Activated T-helper 1 cell treated with anti-CD3 and anti-CD28 coated beads, Interleukin-12 subunit alpha, Interleukin-12 subunit beta, Interleukin-2, Interleukin-4 antibody, amounts not matched to agents 30 ng/mL and 10 ng/mL and 1 ng/mL, durations not matched to agents 14 hours and 24 hours and 36 hours (primary cell): Measurements from ENCODE around the gene SLC35C1. TPM values are rescaled to one million over a fixed set of nuclear protein-coding genes. Genes with fewer than 3 reads are reported as not detected.

Experiments used
- DNase-seq: peaks from one replicate; pipeline ENCODE4 v3.0.0; 2021; ENCODE audit warnings: low spot score
- H3K27ac Mint-ChIP-seq: one replicate; pipeline ENCODE4 v1.8.0; 2021; ENCODE audit warnings: mild to moderate bottlenecking, mixed read lengths
- H3K27me3 Mint-ChIP-seq: one replicate; pipeline ENCODE4 v1.8.0; 2022; ENCODE audit warnings: mild to moderate bottlenecking, moderate library complexity, mixed read lengths; ENCODE audit not compliant: insufficient read depth
- H3K36me3 Mint-ChIP-seq: one replicate; pipeline ENCODE4 v1.8.0; 2021; ENCODE audit warnings: low read depth, mixed read lengths
- H3K4me1 Mint-ChIP-seq: one replicate; pipeline ENCODE4 v1.8.0; 2021; ENCODE audit warnings: low read depth, mixed read lengths
- H3K4me3 Mint-ChIP-seq: one replicate; pipeline ENCODE4 v1.8.0; 2021; ENCODE audit warnings: mild to moderate bottlenecking, moderate library complexity, mixed read lengths
- H3K9me3 Mint-ChIP-seq: one replicate; pipeline ENCODE4 v1.8.0; 2021; ENCODE audit warnings: mixed read lengths
- intact Hi-C: fragments of 100-400 bp; cut with micrococcal nuclease; formaldehyde crosslinking; loops from one replicate; pipeline ENCODE4 v1.15.1; 2024
- total RNA-seq: library from RNA; stranded (reverse); gene quantifications from 2 replicates; pipeline ENCODE4 v1.2.3, GENCODE V29; 2022

SLC35C1 gene
- total RNA-seq, 1 donor from 2014 or later: 18.2 TPM

DNA sequence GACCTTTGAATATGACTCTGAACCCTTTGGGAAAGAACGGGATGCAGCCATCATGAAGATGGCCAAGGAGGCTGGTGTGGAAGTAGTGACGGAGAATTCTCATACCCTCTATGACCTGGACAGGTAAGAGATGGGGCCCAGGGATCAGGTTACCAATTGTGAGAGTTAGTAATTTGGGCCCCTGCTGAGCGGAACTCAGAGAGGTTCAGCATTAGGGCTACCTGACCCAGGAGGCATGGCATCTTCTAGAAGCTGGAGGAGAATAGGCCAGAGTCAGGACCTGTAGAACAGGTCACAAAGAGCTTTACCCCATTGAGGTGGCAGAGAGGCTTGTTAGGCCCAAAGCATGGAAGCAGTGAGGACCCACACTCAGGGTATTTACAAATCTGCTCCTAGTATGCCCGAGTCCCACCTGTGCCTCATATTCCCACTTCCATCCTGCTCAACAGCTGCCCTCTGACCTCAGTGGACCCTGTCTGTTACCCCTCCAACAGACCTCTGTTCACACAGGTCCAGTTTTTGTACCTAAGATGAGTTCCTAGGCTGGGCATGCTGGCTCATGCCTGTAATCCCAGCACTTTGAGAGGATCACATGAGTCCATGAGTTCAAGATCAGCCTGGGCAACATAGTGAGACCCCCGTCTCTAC, 53.9 kb downstream of the SLC35C1 start:
- Mint-ChIP-seq H3K36me3 (peaks cover 34% of the 10 kb centered on the region), H3K27ac (no peak overlapping the region), H3K4me1 (no peaks in the 10 kb centered on the region), H3K4me3 (no peak overlapping the region), H3K9me3 (no peaks in the 10 kb centered on the region), H3K27me3 (no peaks in the 10 kb centered on the region)
- intact Hi-C loops: no loop called here
- DNase-seq: no peak

DNA sequence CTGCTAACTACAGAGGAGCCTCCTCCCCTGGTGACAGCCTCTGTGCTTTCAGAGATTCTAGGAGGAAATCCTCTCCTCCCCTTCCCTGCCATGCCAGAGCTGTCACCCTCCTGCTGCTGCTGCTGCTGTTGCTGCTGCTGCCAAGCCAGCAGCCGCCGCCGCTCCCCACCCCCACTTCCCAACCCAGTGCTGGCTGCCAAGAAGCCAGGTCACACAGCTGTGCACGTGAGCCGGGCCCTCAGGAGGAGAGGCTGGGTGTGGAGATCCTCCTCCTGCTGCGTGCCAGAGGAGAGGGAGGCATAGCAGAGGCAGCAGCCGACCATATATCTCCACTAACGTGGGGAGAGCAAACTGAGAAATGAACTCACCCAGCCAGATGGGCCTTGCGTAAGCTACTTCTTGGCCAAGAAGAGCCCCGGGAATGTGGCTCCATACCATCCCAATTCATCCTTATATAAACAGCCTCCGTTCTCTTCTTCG, 54.8 kb downstream of the SLC35C1 start:
- Mint-ChIP-seq H3K4me1 (no peaks in the 10 kb centered on the region), H3K9me3 (no peaks in the 10 kb centered on the region), H3K36me3 (peaks cover 34% of the 10 kb centered on the region), H3K27me3 (no peaks in the 10 kb centered on the region), H3K4me3 (no peak overlapping the region), H3K27ac (no peak overlapping the region)
- DNase-seq: no peak
- intact Hi-C loops: no loop called here

DNA sequence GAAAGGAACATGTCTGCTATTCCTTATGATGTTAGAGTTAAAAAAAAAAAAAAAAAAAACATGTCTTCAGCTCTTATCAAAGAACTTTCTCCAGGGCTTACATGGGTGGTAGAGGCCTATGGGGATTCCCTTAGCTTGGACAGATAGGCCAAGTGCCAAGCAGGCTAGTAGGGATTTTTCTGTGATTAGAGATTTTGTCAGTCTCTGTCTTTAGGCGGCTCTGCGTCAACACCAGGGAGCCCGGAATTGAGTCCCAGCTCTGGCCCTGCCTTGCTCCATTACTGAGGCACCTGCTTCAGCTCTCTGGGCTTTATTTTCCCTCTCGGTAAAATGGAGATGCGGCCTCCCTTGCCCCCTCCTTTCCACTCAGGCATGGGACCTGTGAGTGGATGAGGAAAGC, 55.4 kb downstream of the SLC35C1 start:
- no peak for DNase-seq
- Mint-ChIP-seq H3K4me3 (no peak overlapping the region), H3K9me3 (no peaks in the 10 kb centered on the region), H3K4me1 (no peaks in the 10 kb centered on the region), H3K27me3 (no peaks in the 10 kb centered on the region), H3K27ac (no peak overlapping the region), H3K36me3 (peaks cover 36% of the 10 kb centered on the region)
- intact Hi-C loops: no loop called here

DNA sequence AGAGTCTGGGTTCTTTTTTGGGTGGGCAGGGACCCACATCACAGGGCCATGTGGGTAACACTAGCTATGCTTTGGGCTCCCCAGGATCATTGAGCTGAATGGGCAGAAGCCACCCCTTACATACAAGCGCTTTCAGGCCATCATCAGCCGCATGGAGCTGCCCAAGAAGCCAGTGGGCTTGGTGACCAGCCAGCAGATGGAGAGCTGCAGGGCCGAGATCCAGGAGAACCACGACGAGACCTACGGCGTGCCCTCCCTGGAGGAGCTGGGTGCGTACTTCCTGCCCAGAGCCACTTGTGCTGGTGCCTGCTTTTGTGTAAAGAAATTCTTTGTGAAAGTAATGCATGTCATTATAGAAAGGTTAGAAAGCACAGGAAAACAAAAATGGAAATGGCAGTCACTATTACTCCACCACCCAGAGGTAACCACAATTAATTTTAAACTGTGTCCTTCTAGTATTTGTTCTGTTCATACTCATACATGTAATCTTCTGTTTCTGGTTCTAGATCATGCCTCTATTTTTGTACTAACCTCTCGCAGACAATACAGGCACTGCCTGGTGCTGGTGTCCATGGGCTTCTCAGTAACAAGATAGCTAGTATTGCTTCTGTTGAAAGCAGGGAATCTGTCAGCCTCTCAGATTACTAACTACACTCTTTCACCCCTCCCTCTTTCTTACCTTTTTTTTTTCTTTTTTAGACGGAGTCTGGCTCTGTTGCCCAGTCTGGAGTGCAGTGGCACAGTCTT, 56.0 kb downstream of the SLC35C1 start:
- H3K4me3 Mint-ChIP-seq: no peak overlapping the region
- no peaks in the 10 kb centered on the region for H3K27me3 Mint-ChIP-seq
- H3K4me1 Mint-ChIP-seq: no peaks in the 10 kb centered on the region
- no peaks in the 10 kb centered on the region for H3K9me3 Mint-ChIP-seq
- no peak for DNase-seq
- intact Hi-C loops: no loop called here
- peaks cover 36% of the 10 kb centered on the region for H3K36me3 Mint-ChIP-seq
- H3K27ac Mint-ChIP-seq: no peak overlapping the region

Other genes with a start within 250 kb of the SLC35C1 start
- 0.17 and 0.23 TPM in 2 replicates for gene CHST1, start 139.5 kb upstream of the SLC35C1 start, total RNA-seq
- gene CRY2, start 42.3 kb downstream of the SLC35C1 start, total RNA-seq: 19.4 and 23.7 TPM in 2 replicates
- 0.51 and 0.91 TPM in 2 replicates for gene MAPK8IP1, start 80.5 kb downstream of the SLC35C1 start, total RNA-seq
- gene FREY1, start 102.1 kb downstream of the SLC35C1 start, total RNA-seq: 0.59 and 1.9 TPM in 2 replicates
- gene PEX16, start 112.7 kb downstream of the SLC35C1 start, total RNA-seq: 37.4 and 44.6 TPM in 2 replicates
- gene LARGE2, start 117.5 kb downstream of the SLC35C1 start, total RNA-seq: not detected in 2 replicates